ENCODE measurements around the gene GPR183.

GPR183 gene

DNA sequence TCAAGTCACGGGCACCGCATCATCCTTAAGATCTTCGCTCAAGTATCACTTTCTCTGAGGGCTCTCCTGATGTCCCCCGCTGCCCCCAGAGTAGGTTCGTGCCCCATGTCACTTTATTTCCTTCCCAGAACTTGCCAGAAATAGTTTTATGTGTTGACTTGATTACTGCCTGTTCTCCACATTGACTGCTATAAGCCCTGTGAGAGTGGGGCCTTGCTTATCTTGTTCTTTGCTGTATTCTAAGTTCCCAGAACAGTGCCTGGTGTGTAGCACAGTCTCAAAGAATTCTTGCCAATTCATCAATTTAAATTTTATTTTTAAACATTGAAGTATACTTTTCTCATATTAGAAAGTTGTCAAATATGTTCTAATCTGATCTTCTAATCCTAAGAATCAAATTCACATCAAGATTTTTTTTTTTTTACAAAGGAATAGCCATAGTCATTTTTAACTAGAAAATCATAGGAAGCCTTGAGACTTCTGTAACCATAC, 32.1 kb upstream of the GPR183 start:
- DNase-seq, result no peak

DNA sequence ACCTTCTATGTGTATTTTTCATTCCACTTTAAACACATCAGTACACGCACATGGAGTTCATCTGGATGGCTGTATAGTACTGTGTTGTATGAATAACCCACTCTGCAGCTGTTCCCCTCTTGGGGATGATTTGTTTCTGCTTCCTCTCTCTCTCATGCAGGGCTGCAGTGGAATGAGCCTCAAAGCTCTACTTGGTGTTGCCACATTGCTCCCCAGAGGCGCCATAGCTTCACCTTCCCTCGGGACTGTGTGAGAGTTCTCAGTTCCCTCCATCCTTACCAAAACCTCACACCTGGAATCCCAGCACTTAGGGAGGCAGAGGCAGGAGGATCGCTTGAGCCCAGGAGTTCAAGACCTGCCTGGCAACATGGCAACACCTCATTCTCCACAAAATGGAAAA, 28.4 kb upstream of the GPR183 start:
- DNase-seq, result no peak

DNA sequence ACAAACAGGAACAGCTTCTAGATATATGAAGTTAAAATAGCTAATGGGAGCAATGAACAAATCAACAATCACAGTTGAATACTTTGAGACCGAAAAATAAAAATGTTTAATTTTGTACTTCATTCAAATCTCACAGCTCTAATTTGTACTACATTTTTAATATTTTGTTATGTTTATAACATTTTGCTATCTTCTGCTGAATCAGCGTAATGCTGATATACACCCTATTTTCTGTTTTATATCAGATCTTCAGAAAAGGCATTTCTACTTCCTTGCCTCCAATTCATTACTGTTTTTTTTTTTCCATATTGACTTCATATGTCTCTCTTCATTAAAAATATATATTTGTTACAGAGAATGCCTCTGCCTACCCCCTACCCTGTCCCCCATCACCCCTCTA, 27.9 kb upstream of the GPR183 start:
- no peak for DNase-seq

DNA sequence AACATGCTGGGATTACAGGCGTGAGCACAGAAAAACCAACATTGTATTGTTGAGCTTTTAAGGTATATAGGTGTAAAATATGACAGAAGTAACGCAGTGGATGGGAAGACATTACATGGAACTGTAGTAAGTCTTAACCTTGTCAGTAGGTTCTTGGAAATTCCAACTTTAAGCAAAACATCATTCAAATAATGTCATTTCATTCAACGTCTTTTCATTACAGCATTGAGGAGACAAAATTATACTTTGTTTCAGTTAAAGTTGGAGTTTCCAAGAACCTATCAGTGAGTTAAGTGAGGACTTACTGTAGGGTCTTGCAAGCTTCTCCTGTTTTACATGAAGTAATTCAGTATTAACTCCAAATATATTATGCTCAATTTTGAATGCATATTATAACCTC, 27.0 kb upstream of the GPR183 start:
- DNase-seq, result no peak

DNA sequence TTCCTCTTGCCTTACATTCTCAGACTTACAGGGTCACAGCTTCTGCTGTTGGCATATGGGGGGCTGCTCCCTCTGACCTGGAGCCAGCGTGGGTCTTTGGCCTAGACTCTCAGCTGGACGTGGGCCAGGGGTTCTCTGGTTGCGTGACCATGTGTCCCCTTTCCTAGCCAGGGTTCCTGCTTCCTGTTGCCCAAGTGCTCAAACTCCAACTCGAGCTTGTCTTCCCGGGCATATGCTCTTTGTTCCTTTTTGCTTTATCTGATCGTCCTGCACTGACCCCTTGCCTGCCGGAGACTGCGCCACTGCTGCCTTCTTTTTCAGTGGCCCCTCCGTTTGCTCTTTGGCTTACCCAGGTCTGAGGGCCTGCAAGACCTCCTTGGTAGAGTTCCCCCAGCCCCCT, 25.3 kb upstream of the GPR183 start:
- no peak for DNase-seq

DNA sequence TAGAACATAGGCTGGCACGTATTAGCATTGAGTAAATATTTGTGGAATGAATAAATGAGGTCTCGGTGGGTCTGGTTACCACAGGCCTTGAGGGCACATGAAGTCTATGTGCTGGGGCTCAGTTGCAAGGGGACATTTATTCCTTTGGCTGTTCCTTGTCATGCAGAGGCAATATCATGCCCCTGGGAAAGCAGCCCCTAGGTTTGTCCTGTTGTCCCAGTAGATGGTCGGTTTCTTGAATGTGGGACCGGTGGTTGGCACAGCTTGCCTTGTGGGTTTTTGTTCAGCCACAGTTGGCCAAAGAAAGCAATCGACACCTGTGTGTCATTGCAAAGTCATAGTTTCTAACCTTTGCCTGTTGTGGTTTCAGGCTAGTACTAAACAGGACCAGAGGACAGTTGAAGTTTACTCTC, 24.7 kb upstream of the GPR183 start:
- DNase-seq, result no peak

DNA sequence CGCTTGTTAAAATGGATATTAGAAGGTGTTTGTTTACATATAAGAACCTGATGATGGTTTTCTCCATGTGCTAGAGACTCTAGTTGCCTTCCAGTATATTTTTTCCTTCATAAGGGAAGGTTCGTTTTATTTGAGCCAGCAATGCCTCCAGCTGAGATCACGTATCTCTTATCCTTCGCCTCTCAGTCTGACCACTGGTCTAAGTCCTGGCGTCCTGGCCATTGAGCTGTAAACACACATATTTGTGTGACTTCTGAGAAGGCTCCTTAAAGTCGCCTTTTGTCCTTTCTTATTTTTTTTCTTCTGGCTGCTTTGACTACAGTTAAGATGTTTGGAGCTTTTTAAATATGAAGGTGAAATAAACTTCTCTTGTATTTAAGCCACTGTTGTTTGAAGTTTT, 23.7 kb upstream of the GPR183 start:
- no peak for DNase-seq

DNA sequence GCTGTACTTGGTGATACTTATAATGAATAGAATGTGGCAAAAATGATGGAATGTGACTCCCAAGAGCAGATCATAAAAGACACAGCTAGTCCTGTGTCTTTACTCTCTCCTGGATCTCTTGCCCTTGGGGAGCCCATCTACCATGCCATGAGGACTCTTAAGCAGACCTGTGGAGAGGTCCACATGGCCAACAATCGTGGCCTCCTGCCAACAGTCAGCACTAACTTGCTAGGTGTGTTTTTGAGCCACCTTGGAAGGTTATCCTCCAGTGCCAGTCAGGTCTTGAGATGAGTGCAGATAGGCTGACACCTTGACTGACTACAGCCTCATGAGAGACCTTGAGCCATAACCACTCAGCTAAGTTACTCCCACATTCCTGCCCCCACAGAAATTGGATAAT, 22.3 kb upstream of the GPR183 start:
- DNase-seq, result no peak

DNA sequence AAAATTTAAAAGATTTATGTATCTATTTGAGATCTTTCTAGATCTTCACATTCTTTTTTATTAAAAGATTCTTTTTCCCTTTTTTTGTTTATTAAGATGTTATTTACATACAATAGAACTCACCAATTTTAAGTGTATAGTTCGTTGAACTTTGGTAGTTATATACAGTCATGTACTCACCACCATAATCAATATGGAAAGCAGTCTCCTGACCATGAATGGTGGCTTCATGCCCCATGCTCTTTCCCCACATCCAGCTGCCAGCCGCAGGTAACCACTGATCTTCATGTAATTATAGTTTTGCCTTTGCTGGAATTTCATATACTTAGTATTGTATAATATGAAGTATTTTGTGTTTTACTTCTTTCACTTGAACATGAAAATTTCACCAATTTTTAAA, 20.6 kb upstream of the GPR183 start:
- DNase-seq, result no peak

DNA sequence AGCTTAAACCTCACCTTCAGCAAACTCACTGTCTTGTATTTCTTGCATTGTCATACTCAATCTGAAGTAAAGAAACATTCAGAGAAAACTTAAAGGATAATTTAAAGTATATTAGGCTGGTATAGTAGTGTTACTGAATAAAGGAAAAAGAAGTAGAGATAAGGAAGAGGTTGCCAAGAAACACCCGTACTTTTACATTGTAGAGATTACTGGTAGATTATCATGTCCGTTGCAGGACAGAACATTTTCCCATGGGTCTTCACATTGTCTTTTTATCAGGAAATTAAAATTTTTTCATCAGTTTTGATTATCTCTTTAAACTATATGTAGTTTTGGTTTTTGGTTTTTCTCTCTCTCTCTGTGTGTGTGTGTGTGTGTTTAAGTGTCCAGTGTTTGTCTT, 19.9 kb upstream of the GPR183 start:
- no peak for DNase-seq

DNA sequence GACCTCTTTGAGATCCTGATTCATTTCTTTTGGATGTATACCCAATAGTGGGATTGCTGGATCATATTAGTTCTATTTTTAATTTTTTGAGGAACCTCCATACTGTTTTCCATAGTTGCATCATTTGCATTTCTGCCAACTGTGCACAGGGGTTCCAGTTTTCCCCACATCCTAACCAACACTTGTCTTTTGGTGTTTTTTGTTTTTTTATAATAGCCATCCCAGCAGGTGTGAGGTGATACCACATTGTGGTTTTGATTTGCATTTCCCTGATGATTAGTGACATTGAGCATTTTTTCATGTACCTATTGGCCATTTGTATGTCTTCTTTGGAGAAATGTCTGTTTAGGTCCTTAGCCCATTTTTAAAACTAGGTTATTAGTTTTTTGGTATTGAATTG, 18.8 kb upstream of the GPR183 start:
- DNase-seq, result no peak

DNA sequence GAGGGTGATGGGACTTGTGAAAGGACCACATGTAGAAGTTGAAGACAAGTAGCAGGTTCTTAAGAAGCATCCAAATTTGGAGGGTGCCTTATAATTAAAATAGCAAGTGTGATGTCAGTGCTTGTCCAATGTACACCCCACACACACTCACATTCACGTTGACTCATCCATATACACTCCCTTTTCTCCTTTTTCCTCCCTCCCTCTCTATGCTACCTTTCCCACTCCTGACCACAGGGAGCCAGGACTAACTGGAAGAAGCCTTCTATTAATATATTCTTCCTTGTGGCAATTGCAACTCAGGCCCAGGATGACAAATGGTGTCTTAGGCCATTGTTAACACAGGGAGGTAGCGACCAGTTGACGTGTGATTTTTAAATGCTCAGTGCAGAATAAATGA, 16.3 kb upstream of the GPR183 start:
- no peak for DNase-seq

DNA sequence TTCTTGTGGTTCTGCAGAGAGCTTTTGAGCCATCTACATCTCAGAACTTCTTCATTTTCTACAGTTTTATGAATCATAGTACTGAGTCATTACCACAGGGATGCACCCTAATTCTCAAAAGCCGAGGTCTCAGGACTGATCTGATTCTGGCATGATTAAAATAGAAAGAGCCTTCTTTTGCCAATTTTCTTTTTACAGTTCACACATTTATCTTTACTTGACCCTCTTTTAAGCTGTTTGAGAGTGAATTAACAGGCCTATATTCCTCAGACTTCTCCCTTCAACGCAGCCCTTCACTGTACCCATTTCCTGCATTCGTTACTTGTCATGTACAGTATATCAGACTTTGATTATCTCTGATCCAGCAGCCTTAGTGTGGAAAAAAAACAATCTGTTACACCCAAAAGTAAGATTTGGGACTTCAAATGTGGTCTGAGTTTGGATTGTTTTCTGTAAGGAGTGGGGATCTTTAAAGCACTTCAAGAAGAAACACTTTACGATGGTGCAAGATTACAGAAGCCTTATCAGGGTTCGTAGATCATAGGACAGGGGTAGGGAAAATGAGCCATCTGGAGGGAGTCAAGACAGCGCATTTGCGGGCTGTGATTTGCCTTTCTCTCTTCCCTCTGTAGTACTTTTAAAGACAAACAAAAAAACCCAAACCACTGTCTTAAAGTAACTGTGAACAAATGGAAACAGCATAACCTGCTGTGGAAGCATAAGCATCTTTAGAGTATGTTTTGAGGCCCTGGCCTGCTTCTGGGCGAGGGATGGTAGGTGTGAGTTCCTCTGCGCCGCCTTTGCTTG, 15.3 kb upstream of the GPR183 start:
- DNase-seq, result no peak

DNA sequence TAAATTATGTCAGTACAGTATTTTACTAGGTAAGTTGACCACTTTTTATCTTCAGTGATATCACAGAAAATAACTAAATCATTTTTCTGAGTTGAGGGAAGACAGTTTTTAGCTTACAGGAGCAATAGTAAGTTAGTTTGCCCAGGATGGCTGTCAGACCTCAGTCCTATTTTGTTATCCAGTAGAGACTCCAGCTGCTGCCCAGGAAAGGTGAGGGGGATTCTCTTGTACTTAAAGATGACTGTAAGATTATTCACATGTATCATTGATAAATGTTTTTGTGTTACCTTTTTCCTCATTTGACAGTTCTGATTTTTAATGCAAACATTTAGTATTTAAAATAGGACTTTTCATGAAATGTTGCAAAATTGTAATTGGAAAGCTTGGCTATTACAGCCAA, 14.5 kb upstream of the GPR183 start:
- DNase-seq, result no peak

DNA sequence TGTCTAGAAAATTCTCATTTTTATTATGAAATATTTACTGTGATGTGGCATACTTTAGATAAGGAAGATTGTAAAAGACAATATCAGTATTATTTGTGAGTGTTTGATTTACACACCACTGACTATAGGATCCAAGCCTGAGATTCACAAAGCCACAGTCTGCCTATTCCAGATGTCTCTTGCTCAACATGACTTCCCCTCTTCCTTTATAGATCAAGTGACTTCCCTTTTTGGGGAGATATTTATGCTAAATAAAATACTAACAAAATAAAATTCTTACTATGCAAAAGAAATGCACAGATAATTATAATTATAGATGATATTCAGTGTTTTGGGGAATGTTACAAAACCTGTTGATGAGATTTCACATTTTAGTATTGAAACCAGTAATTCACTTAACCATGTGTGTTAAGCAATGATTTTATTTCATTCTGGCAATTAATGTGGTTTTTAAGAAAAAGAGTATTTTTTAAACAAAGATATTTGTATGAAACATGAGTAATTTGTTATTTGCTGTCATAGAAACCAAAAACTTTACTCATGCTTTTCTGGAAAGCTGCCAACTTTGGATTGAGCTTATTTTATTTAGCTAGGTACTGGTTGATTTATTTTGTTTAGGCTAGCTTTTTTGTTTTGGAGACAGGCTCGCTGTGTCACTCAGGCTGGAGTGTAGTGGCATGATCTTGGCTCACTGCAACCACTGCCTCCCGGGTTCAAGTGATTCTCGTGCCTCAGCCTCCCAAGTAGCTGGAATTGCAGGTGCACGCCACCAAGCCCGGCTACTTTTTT, 13.7 kb upstream of the GPR183 start:
- peak in 1 of 2 experiments; percentile 4 for DNase-seq

DNA sequence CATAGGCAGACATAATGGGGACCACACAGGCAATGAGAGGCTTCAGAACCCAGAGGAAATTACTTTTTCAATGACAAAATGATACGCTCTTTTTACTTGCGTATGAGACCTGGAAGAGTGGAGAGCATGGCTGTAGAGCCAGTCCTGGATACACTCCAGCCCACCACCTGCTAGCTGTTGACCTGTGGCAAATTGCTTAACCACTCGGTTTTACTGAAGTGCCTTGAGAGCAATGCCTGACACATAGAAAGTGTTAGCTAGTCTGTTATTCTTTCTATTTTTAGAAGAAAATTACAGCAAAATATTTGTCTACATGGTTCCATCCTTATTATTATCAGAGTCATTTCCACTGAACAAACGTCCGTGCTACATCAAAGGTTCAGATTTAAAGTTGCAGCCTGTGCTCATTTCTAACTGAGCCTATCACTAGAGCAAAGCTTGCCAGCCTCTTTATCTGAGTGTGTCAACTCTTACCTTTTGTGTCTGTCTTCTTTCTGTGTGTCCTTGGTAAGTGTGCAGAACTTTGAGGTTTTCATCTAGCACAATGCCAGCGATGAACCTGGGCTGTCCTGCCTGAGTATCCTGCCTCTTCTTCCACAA, 9.6 kb upstream of the GPR183 start:
- DNase-seq, result no peak

DNA sequence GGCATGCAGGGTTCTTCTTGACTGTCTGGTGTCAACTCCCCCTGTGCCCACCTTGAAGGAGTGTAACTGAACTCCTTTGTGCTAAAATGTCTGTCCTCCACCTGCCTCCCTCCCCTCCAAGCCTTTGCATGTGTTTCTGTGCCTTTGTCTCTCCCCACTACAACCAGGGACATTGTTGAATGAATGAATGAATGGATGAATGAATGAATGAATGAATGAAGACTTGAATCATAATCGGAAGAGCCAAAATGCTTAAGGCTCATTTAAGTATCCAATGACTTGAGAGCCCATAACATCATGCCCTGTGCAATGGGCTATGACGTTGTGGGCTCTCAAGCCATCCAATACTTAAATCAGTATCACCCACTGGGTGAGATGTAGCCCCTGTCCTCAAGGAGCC, 9.0 kb upstream of the GPR183 start:
- DNase-seq, result no peak

DNA sequence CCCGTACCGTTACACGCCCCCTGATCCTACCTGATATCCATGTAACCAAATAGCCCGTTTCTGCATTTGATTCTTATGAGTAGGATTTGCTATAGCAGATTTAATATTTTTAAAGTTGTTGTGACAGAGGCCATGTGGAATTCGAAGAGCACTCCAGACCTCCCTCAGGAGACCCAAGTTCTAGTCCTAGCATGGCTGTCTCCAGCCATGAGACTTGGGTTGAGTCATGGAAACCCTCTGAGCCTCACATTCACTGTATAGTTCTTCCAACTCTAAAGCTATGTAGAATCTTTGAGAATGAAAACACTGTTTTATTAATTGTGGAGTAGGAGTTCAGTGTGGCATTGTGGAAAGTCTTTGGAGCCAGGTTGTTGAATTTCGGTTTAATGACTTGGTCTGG, 8.0 kb upstream of the GPR183 start:
- no peak for DNase-seq

DNA sequence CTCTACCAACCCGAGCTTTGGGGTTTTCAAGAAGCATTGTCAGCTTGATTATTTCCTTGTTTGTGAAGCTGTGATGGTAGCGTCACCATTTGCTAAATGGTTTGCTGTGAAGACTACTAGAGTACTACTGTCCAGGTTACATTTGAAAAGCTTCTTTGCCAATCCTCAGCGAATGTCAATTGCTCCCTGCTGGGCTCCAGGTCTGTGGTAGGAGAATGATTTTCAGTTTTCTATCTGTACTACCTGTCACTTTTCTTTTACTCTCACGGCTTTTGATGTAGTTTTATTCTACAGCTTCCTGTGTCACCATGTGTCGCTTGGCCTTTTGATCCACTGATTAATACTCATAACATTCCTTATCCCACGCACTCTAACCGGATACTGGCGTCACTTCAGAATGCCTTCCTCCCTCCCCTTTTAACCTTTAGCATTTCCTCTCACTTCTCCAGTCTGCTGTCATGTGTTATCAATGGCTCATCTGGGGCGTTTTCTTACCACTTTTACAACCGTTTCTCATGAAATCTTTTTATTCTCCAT, 7.5 kb upstream of the GPR183 start:
- no peak for DNase-seq

DNA sequence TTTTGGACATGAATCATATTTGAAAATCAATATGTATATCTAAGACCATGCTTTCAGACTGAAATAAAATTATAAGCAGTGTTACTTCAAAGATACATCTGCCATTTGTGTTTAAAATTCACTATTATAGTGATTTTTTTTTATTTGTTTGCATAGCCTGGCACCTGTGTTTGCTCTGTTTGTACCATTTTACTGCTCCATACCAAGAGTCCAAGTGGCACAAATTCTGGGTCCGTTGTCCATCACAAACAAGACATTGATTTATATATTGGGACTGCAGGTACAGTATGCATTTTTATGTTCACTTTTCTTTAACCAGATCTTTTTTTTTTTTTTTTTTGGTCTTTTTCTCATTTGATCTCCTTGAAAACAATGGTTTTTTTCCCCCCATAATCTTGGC, 6.7 kb upstream of the GPR183 start:
- DNase-seq, result no peak

DNA sequence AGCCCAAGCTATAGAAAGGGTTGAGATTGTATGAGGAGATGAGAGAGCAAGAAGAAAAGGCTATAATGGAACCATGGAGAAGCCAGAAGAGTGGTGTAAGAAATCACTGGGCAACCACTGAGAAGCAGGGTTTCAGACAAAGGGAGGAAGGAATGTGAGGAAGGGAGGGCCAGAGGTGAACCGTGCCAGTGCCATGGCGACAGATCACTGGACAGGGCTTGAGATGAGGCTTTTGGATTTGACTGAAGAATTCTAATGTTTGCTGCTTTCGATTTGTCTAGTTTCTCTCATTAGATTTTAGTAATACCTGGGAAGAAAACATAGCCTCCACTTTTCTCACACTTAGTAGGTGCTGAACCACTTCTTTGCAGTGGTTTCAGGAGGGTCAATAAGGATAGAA, 6.3 kb upstream of the GPR183 start:
- DNase-seq, result no peak

DNA sequence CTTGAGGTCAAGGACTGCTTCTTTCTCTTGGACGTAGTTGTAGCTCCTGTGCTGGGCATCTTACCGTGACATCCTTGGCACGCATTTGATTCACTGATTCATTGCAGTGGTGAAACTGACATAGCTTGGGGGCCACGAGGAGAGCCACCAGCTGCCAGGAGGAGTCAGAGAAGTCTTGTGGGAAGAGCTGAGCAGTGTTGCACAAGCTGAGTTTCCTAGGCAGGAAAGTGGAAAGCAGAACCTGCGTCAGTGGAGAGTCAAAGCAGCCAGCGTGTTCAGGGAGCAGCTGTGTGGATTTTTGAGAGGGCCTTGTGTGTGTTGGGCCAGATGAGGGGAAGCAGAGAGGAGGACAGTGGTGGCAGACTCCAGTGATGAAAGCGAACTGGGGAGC, 5.3 kb upstream of the GPR183 start:
- no peak for DNase-seq

DNA sequence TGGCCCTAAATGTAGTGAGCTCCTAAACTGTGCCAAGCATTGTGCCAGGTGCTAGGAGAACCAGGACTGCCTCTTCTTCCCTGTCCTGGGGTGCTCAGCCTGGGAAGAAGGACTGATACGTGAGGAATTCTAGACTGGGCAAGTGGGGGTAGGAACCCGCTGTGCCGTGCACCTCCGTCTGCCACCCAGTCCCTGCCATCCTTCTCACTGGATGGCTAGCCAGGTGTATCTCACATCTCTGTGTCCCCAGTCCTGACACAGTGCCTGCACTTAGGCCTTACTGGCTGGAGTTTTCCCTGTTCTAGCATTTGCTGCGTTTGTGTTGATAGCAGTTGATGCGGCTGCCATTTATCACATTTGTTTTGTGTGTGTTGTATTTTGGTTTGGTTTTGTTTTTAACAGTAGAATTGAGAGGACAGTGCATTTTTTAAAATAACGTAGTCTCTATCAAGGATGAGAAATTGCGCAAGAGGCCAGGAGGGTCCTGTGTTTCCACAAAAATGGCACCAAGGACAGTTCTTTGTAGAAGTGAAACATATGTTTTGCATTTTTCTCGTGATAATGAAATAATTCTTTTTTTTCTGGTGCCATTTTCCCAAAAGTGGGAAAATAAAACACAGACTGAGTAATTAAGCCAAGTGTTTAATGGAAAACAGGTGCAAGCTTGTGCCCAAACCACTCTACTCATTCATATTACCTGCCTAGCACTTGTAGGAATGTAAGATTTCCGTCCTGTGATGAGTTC, 4.7 kb upstream of the GPR183 start:
- no peak for DNase-seq
